HG03354 (cell line): ENCODE measurements around the gene ADCY2.
A peak's percentile ranks its signal among the peaks of the same experiment; 100 is the strongest.

Experiments used
- ATAC-seq: cut with Tn5 transposase; IDR thresholded peaks from one replicate; pipeline ENCODE4 v1.9.1; 2021; ENCODE audit warnings: mild to moderate bottlenecking; ENCODE audit not compliant: unreplicated experiment, poor library complexity, severe bottlenecking

The ADCY2 gene

DNA sequence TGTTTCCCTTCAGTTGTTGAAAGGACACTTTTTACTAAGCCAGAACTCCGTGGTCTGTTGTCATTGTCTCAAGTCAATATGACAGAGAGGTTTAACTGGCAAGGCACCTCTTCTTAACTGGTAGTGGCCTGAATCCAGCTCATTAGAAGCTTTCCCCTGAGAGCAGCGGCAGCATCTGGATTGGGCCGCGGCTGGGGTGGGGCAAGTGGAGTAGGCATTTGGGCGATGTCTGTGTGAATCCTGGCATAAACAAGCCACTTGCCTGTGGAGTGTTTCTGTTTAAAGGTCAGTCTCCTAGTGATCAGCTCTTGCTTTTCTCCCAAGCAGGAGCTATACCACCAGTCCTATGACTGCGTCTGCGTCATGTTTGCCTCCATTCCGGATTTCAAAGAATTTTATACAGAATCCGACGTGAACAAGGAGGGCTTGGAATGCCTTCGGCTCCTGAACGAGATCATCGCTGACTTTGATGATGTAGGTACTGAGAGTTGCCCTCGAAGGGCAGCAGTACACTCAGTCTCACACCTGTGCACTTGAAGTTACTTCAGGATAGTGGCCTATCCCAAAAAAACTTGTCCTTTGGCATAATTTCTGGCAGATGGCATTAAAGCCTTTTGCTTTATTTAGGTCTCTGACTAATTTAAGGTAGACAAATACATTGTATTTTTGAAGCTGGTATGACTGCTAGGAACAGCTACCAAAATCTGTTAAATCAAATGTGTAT, 406.1 kb downstream of the ADCY2 start:
- ATAC-seq: no peak

DNA sequence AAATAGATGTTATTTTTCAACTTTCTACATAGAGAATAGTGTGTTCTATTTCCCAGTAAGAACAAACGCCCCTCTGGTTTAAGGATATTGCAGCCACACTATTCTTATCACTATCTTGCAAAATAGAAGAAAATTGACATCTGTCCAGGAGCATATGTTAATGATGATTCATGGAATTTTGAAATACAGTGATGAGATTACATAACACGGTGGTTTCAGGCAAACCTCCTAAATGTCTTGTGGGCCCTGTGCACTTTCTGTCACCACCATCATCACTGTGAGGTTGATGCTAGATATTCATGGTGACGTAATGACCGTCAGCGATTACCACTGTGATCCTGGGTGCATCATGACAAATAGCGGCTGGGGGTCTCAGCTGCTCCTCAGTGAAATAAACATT, 406.9 kb downstream of the ADCY2 start:
- no peak for ATAC-seq

DNA sequence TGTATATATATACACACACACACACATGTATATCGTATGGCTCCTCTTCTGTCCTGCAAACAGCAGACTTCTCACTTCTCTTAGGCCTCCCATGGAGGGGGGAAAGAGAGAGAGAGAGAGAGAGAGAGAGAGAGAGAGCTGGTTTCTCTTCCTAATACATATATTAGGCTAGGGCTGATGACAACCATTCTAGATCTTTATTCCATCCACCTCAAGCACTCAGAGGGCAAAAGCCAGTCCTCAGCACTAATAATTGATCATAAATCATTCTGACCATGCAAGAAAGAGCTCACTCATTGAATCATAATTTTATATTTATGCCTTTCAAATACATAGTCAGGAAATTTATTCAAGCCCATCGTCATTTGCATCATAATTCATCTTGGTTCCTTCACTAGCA, 408.0 kb downstream of the ADCY2 start:
- ATAC-seq: no peak

DNA sequence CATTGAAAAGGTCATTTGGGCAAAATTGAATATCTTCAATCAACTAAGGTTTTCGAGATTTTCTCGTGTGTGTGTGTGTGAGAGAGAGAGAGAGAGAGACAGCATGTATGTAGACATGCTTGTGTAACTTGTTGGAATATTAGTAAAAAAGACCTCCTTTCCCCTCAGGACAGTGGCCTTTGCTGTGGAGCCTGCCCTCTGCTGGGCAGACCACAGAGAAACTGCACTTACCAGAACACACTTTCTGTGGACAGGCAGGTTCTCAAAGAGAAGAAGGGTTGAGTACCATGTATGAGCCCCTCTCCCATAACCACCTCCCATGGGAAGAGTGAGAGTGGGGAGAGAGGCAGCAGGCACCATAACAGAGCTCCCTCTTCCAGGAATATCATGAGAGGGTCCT, 409.4 kb downstream of the ADCY2 start:
- ATAC-seq: no peak

DNA sequence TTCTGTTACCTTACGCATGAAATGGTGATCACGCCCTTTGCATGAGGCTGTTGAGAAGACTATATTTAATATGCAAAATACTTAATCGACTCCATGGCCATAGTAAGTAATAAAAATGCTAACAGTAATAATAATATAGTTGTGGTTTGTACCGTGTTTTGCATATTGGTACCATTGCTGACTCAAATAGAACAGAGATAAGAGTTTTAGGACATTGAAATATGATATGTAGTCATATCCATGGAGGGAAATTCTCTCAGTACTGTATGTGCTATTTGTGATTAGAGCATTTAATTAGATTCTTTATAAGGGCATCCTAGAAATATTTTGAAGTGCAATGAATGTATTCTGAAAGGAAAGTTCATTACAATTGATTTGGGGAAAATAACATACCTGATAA, 413.1 kb downstream of the ADCY2 start:
- ATAC-seq: no peak

DNA sequence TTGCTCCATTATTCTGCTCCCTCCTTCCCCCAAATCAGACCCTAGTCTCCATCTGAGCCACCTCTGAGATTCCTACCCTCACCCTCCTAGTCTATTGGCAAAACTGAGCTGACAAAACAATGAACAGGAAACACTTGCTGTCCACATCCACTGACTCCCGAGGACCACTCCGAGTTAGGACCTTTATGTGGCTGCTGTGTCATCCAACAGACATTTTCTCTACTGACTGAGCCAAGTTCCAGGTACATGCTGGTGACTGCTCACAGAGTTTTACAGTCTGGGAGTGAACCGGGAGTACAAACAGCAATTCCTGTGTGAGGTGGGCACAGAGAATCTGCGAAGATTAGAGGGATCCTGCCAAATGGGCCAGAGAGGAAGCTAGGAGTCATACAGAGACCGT, 415.8 kb downstream of the ADCY2 start:
- no peak for ATAC-seq

DNA sequence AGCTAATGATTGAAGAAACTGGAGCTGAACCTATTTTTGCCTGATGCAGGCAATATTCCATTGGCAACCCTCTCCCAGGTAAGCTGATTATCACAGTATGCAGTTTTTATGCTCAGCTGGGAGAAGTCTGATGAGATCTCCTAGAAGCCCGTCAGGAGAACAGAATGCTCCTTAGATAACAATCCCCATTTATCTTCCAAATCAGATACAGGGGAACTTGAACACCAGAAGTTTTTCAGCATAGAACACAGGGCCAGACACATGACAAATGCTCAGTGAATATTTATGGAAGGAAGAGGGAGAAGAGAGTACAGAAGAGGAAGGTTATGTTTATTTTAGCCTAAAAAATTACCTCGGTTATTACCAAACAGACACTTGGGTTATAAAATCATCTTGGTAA, 417.1 kb downstream of the ADCY2 start:
- ATAC-seq: no peak

DNA sequence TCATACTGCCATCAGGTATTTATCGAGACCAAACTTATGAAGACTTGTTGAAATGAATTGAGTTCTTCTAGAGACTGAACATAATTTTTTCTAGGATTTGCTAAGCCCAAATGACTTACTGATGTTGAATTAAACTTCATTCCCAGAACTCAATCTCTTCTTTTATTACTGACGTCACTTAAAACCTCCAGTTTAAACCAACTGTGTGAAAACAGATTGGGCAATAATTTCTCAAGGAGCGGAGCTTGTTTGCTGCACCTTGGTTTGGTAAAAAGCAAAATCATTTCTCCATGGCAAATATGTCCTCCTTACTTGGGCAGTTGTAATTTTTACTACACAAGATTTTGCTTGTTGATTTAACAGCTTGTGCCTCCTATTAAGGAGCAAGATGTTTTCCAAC, 417.6 kb downstream of the ADCY2 start:
- no peak for ATAC-seq

DNA sequence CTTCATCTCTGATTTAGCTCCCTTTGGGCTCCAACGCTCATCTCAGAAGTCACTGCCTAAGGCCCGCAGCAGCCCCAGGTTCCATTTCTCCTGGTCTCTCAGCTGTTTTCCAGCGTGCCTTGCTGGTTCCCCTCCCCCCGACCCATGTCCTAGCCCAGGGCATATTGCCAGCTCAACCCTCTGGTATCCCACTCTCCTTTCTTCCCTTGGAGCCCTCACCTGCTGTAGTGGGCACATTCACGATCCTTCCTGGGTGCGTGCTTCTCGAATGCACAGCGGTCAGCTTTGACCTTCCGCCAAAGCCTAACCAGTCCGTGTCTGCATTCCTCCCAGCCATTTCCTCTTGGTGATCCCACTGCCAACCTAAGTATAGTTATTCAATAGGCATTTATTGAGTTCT, 418.9 kb downstream of the ADCY2 start:
- no peak for ATAC-seq

DNA sequence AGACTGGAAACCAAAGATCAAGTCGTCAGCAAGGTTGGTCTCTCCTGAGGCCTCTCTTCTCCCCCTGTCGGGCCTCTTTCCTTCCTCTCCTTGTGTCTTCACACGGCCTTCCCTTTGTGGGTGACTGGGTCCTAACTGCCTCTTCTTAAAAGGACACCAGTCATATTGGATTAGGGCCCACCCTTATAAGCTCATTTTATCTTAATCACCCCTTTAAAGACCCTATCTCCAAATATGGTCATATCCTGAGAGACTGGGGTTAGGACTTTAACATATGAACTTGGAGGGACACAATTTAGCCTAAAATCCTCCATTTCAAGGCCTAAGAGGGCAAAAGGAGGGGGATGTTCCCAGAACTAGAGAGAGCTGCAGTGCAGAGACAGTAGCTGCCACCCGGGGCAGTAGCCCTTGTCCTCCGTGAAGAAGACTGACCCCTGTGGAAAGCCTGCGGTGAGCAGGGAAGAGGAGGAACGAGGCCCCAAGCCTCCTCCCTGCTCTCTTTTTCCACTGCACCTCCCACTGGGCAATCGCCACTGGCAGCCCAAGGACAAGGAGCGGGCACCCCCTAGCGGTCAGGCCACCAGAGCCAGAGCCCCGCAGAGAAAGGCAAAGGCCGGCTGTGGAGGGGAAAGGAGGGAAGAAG, 420.1 kb downstream of the ADCY2 start:
- peak; percentile 96 for ATAC-seq

DNA sequence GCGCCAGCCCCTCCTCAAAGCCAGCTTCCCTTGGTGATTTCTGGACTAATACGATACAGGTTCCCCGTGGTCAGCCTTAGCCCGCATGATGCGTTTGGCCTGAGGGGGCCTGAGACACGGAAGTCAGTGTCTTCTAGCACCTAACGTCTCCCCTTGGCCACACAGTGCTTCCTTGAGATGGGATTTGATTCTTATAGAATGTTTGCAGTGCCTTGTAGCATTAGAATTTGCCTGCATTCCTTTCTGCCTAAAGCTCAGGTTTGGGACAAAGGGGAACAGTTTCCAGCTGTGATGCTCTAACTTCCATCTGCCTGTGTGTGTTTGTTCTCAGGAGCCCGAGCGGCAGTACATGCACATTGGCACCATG, 420.6 kb downstream of the ADCY2 start:
- peak; percentile 28 for ATAC-seq

DNA sequence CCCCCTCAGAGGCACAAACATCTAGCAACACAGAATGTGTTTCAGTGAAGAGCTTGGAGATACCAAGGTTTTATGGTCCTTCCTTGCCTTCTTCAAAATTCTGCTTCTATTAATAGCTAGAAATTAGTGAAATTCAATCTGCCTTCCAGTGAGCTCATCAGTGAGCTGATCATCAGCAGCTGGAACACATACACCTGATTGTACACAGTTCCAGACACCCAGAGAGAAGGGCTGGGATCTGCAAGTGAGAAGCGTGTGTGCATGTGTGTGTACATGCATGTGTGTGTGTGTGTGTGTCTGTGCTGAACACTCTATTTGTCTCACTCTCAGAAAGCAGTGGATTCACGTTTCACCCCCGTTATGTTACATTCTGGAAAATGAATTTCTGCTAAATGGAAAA, 426.5 kb downstream of the ADCY2 start:
- ATAC-seq: no peak

DNA sequence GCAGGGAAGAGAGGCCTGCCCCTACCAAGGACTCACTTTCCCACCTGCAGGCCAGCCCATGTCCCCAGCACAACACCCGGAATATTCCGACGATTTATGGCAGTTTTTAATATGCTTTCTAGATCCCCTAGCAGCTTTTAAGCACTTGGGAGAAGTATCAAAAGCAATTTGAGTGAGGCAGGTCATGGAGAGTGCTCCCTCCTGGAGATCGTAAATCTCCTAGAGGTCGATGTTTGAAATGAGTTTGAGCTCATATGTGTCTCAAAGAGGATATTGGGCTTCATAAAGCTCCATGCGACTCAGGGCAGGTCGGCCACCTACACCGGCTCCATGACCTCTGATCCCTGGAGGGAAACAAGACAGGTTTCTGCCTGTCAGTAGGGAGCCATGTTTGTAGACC, 427.7 kb downstream of the ADCY2 start:
- ATAC-seq: no peak

DNA sequence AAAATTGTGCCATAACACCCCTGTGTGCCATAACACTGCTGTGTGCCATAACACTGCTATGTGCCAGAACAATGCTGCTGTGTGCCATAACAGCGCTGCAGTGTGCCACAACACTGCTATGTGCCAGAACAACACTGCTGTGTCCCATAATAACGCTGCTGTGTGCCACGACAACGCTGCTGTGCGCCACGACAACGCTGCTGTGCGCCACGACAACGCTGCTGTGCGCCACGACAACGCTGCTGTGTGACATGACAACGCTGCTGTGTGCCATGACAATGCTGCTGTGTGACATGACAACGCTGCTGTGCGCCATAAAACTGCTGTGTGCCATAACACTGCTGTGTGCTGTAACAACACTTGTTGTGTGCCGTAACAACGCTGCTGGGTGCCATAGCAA, 429.1 kb downstream of the ADCY2 start:
- no peak for ATAC-seq

DNA sequence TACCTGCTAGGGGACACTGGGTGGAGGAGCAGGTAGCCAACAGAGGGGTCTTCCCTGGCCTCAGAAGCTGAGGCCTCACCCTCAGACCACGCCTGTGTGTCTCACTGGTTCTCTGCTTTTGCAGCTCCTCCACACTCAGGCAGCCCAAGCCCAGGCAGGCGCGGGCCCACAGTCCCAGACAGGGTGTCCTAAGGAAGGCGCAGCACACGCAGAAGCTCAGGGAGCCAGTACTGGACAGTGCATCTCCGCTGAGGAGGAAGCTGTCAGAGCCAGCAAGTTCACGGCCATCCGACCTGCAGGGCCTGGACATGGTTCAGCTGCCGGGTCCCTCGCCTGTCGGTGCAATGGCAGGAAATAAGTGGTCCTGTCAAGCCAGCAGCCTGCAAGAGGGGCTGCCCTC, 429.7 kb downstream of the ADCY2 start:
- ATAC-seq: no peak

DNA sequence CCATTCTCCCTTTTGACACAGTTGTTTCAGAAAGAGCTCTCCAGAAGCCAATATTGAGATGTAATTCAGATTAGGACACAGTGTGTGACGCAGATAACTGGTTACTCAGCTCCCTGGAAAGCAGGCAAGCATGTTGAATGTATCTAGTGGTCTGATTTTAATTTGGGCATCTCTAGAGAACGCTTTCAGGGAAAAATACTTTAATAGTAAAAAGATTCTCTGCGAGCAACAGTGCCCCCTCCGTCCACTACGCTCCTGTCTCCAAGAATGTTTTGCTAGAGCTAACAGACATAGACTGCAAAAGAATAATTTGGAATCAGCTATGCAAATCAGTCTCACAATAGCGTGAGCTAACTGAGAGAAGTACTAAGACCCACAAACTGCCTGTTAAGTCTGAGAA, 431.7 kb downstream of the ADCY2 start:
- no peak for ATAC-seq

DNA sequence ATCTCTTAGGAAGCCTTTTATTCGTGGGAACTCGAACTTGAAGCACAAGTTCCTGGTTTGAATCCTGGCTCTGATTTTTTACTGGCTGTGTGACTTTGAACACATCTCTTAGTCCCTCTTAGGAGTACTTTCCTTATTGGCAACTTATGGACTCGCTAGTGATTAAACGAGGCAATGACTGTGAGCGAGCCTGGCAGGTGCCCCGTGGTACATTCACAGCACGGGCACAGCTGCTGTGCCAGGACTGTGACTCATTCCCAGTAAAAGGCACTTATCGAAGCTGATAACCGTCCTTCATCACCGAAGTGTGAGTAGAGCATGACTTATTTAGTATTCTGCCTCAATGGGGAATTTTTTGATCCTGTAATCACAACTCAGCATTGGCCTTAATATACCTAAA, 432.3 kb downstream of the ADCY2 start:
- ATAC-seq: no peak

DNA sequence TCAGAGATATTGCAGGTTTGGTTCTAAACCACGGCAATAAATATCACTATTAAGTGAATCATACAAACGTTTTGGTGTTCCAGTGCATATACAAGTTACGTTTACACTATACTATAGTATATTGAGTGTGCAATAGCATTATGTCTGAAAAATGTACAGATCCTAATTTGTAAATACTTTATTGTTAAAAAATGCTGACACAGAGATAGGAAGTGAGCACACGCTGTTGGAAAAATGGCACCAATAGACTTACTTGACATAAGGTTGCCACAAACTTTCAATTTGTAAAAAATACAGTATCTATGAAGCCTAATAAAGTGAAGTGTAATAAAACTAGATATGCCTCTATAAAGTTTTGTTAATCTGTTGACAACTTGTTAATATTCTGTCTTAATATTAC, 439.0 kb downstream of the ADCY2 start:
- no peak for ATAC-seq

DNA sequence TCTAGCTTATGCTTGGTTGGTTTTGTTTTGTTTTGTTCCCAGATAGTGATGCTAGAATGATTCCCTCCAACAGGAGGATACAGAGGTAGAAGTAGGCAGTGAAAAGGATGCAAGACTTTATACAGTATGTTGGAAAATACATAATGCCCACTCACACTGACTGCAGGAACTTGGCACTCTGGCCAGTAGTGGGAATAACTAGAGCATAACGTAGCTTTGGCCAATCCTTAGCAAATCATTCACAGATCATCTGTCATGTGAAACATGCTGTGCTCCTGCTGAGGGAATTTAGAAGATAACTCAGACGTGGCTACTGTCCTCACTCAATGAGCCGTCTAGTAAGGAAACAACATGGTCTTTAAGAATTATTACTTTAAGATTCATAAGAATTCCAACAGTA, 441.5 kb downstream of the ADCY2 start:
- ATAC-seq: no peak

DNA sequence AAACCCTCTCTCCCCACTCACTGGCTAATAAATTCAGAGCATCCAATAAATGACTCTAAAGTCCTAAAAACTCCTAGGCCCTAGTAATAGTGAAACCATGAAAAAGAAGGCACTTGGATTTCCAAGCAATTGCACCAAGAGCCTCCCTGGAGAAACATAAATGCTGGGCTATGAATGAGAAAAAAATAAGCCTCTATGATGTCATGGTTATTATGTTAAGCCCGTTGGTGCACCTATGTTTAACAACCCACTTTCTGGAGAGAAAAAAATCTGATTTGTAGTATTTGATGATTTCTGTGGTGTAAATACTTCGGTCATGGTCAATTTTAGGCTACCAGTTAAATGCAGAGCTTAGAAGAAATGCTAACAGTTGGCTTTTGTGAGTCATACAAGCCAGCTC, 446.6 kb downstream of the ADCY2 start:
- no peak for ATAC-seq

DNA sequence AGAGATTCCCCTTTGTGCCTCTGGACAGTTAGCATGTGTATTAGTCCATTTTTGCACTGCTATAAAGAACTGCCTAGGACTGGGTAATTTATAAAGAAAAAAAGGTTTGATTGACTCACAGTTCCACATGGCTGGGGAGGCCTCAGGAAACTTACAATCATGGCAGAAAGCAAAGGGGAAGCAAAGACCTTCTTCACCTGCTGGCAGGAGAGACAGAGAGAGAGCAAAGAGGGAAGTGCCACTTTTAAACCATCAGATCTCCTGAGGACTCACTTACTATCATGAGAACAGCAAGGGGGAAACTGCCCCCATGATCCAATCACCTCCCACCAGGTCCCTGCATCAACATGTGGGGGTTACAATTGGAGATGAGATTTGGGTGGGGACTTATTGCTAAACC, 449.0 kb downstream of the ADCY2 start:
- no peak for ATAC-seq

DNA sequence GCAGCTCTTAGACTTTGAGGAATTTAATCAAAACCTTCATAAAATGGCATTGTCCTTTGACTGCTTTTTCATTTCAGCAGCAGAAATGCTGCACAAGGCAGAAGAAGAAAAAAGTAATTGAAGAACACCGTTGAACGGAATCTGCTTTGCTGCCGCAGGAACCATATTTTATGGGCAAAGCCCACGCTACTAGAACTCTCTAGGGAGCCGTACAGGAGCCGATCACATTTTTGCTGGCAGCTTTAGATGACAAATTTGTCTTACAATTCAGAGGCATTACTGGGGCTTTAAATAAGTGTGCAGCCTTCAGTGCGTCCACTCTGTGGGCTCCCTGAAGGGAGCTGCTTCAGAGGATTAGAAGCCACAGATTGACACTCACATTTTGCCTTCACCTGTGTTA, 449.6 kb downstream of the ADCY2 start:
- no peak for ATAC-seq
